HepG2 (cell line): ENCODE data around the gene REP15. TPM values are rescaled to one million over a fixed set of nuclear protein-coding genes. Genes with fewer than 3 reads are reported as not detected.

Experiments used
- ATAC-seq: fragments of 200-7000 bp; cut with Tn5 transposase; 3 replicates; pipeline ENCODE4 v1.9.1; 2020; ENCODE audit warnings: mild to moderate bottlenecking, moderate library complexity
- BruUV-seq: library from RNA; stranded (reverse); fragments of 400-500 nt; replicated peaks from 2 replicates; lab custom pipeline; 2021; lab: Mats Ljungman, UMichigan
- CTCF ChIA-PET: fragments of 300-600 bp; formaldehyde crosslinking; extraction: SDS; loops from one replicate; lab custom pipeline; 2021; ENCODE audit warnings: low total read pairs, inconsistent platforms, low intra/inter-chr PET ratio; lab: Yijun Ruan, JAX
- POLR2A ChIA-PET: fragments of 350-600 bp; sonication (Branson Sonifier 250); formaldehyde crosslinking; loops from one replicate; lab custom pipeline; 2020; ENCODE audit warnings: antibody characterized with exemption, inconsistent platforms; lab: Yijun Ruan, JAX
- DNase-seq: peaks from one replicate; pipeline ENCODE4 v3.0.0-alpha.2; 2015; ENCODE audit warnings: low spot score
- FAIRE-seq: peaks from 3 replicates; lab custom pipeline; 2011; peaks lifted over from hg19 to GRCh38; lab: Jason Lieb, UNC
- H2AFZ ChIP-seq: one replicate; pipeline ENCODE4 v1.6.1; 2011; ENCODE audit warnings: low read length, inconsistent platforms
- H3K27ac ChIP-seq: fragments of 300-600 bp; 3 replicates; pipeline ENCODE4 v1.8.0; 2011; ENCODE audit warnings: mixed run types, mild to moderate bottlenecking, mixed read lengths, low read length, inconsistent platforms; ENCODE audit not compliant: insufficient read depth; ENCODE audit errors: extremely low read length
- H3K27me3 ChIP-seq, 2 experiments: fragments of 200-600 bp in 1 of 2; 2 replicates in 1 of 2; 3 replicates in 1 of 2; pipeline versions ENCODE4 v1.6.0 to v1.8.0; 2011; ENCODE audit warnings: low read length in 2 of 2, mild to moderate bottlenecking in 2 of 2, moderate library complexity in 2 of 2, inconsistent platforms in 1 of 2; ENCODE audit not compliant: insufficient read depth in 2 of 2, control insufficient read depth in 1 of 2
- H3K36me3 ChIP-seq, 2 experiments: fragments of 200-600 bp in 1 of 2; replicated peaks in 1 of 2; 2 replicates in 1 of 2; 3 replicates in 1 of 2; pipeline versions ENCODE4 v1.5.1 to v1.8.0; 2011; ENCODE audit warnings: low read length in 2 of 2, inconsistent platforms in 1 of 2; ENCODE audit not compliant: insufficient read depth in 2 of 2, control insufficient read depth in 1 of 2
- H3K4me1 ChIP-seq: 2 replicates; pipeline ENCODE4 v1.5.1; 2012; ENCODE audit warnings: low read length, inconsistent platforms; ENCODE audit not compliant: insufficient read depth
- H3K4me2 ChIP-seq: 2 replicates; pipeline ENCODE4 v1.6.0; 2011; ENCODE audit warnings: low read depth, low read length, inconsistent platforms
- H3K4me3 ChIP-seq, 3 experiments: fragments of 200-600 bp in 1 of 3; sonication (generic), shearing (Covaris generic) in 1 of 3; replicated peaks in 1 of 3; 2 replicates each; pipeline ENCODE4 v1.5.1; 2011 to 2016; ENCODE audit warnings: low read length in 3 of 3, inconsistent platforms in 2 of 3, low read depth in 2 of 3, mild to moderate bottlenecking in 2 of 3, control low read depth in 1 of 3, mixed read lengths in 1 of 3; ENCODE audit not compliant: insufficient read depth in 1 of 3
- H3K79me2 ChIP-seq: one replicate; pipeline ENCODE4 v1.6.1; 2011; ENCODE audit warnings: low read length, inconsistent platforms; ENCODE audit not compliant: insufficient read depth
- H3K9ac ChIP-seq: 2 replicates; pipeline ENCODE4 v1.6.0; 2011; ENCODE audit warnings: mild to moderate bottlenecking, low read depth, low read length, inconsistent platforms; ENCODE audit not compliant: insufficient read depth
- H3K9me3 ChIP-seq: 2 replicates; pipeline ENCODE4 v1.5.1; 2012; ENCODE audit warnings: mild to moderate bottlenecking, low read length
- H4K20me1 ChIP-seq: 2 replicates; pipeline ENCODE4 v1.6.0; 2011; ENCODE audit warnings: inconsistent platforms, mild to moderate bottlenecking, low read length, moderate library complexity; ENCODE audit not compliant: insufficient read depth
- FOXA3 ChIP-seq: IDR thresholded peaks from 2 replicates; pipeline ENCODE4 v1.6.1; 2016; ENCODE audit warnings: missing genetic modification reagents, missing compliant biosample characterization
- GATAD2A ChIP-seq: IDR thresholded peaks from 2 replicates; pipeline ENCODE4 v1.6.1; 2016
- HMGXB3 ChIP-seq: sonication (generic); formaldehyde crosslinking; IDR thresholded peaks from 2 replicates; pipeline ENCODE4 v1.4.0; 2020; ENCODE audit warnings: missing genetic modification reagents, borderline replicate concordance
- KDM5B ChIP-seq: sonication (generic); formaldehyde crosslinking; IDR thresholded peaks from 2 replicates; pipeline ENCODE4 v1.4.0; 2020; ENCODE audit warnings: missing genetic modification reagents, mild to moderate bottlenecking, borderline replicate concordance
- KLF6 ChIP-seq: IDR thresholded peaks from 2 replicates; pipeline ENCODE4 v1.8.0; 2016; ENCODE audit warnings: missing biosample characterization, missing genetic modification reagents
- TEF ChIP-seq: sonication (generic); formaldehyde crosslinking; IDR thresholded peaks from 2 replicates; pipeline ENCODE4 v1.5.0; 2020; ENCODE audit warnings: missing genetic modification reagents
- ZNF383 ChIP-seq: sonication (generic); formaldehyde crosslinking; IDR thresholded peaks from 2 replicates; pipeline ENCODE4 v1.4.0; 2020; ENCODE audit warnings: missing genetic modification reagents, mild to moderate bottlenecking, borderline replicate concordance
- ZNF563 ChIP-seq: sonication (generic); formaldehyde crosslinking; IDR thresholded peaks from 2 replicates; pipeline ENCODE4 v1.8.0; 2022; ENCODE audit warnings: mild to moderate bottlenecking, moderate library complexity, missing genetic modification reagents
- ZNF570 ChIP-seq: sonication (generic); formaldehyde crosslinking; IDR thresholded peaks from 2 replicates; pipeline ENCODE4 v1.4.0; 2020; ENCODE audit warnings: mild to moderate bottlenecking, missing genetic modification reagents, borderline replicate concordance
- ZNF713 ChIP-seq: sonication (generic); formaldehyde crosslinking; IDR thresholded peaks from 2 replicates; pipeline ENCODE4 v1.4.0; 2020; ENCODE audit warnings: mild to moderate bottlenecking, missing genetic modification reagents
- ZNF850 ChIP-seq: sonication (generic); formaldehyde crosslinking; conservative IDR thresholded peaks from 2 replicates; pipeline ENCODE4 v1.9.0; 2021; ENCODE audit warnings: mild to moderate bottlenecking, missing genetic modification reagents
- in situ Hi-C: cut with HindIII; loops from 2 replicates; pipeline ENCODE4 v1.10.0; 2017; ENCODE audit warnings: low pct_unique_long_range_greater_than_20kb; ENCODE audit not compliant: extremely low pct_ligation_motif_present
- intact Hi-C: fragments of 100-400 bp; cut with micrococcal nuclease; formaldehyde crosslinking; loops from one replicate; pipeline ENCODE4 v1.10.0; 2022; ENCODE audit not compliant: unreplicated experiment
- polyA plus RNA-seq, 8 experiments: library from polyadenylated mRNA; depleted of rRNA in 3 of 8; stranded (reverse) in 7 of 8; unstranded in 1 of 8; fragments of >200 nt; fragmentation: Illumina TruSeq in 4 of 8; extraction: Trizol in 4 of 8; gene quantifications; 2 replicates each; pipeline versions ENCODE4 v1.2.1 to v1.2.3, GENCODE V29; 2011 to 2016; ENCODE audit warnings: low read depth in 4 of 8, missing spikeins in 1 of 8, mixed read lengths in 1 of 8; ENCODE audit not compliant: insufficient read depth in 1 of 8
- total RNA-seq, 5 experiments: library from RNA; depleted of rRNA; stranded (reverse); fragments of >200 nt; fragmentation: Illumina TruSeq; extraction: Trizol; gene quantifications; 2 replicates each; pipeline ENCODE4 v1.2.3, GENCODE V29; 2016; ENCODE audit warnings: low read depth in 1 of 5
- TF ChIP-seq, protein P1 (sequence below): sonication (generic); formaldehyde crosslinking; IDR thresholded peaks from 2 replicates; pipeline ENCODE4 v1.5.0; 2020; ENCODE audit warnings: mild to moderate bottlenecking, missing genetic modification reagents, moderate library complexity
- TF ChIP-seq, protein P2 (sequence below): sonication (generic); formaldehyde crosslinking; IDR thresholded peaks from 2 replicates; pipeline ENCODE4 v1.5.1; 2020; ENCODE audit warnings: mild to moderate bottlenecking, missing genetic modification reagents
- TF ChIP-seq, protein P3 (sequence below): sonication (generic); formaldehyde crosslinking; IDR thresholded peaks from 2 replicates; pipeline ENCODE4 v1.5.0; 2020; ENCODE audit warnings: missing genetic modification reagents

REP15 gene
- total and polyA plus RNA-seq, 2 of the 13 experiments (the other 11 are each of a cell fraction or from before 2014, with no cell fraction given): 0.12 to 0.64 TPM

DNA sequence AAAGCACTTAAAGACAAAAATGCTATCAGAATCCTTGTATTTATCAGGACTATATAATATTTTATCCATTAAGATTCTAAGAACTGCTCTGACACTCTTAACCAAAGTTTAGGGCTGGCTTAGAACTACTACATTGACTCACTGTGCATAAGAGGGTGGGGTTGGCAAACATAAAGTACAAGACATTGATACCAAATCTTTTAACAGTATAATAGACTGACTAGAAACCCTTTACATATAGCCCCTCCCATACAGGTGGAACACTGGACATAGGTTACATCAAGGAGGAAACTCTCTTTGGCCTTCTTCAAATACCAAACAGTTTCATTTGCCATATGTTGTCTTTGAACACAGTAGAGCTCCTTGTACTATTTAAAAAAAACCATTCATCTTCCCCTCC lies 15.6 kb upstream of the REP15 start:
- DNase-seq (no peak), FAIRE-seq (no peak), ATAC-seq (no peak)
- intact Hi-C loops: no loop called here
- no peak overlapping the region for H2AFZ ChIP-seq
- no peaks in the 10 kb centered on the region for H3K4me1 ChIP-seq
- no peaks in the 10 kb centered on the region for H3K9me3 ChIP-seq
- BruUV-seq: no TSS peak
- H3K36me3 ChIP-seq: peaks cover 7 to 28% of the 10 kb centered on the region in 2 experiments
- H3K27ac ChIP-seq: no peak overlapping the region
- ChIA-PET CTCF (no interaction called here), POLR2A (no interaction called here)
- no peaks in the 10 kb centered on the region for H3K27me3 ChIP-seq
- H3K79me2 ChIP-seq: no peaks in the 10 kb centered on the region
- no peak overlapping the region for H3K4me2 ChIP-seq
- no peak overlapping the region for H3K9ac ChIP-seq
- in situ Hi-C loops: no loop called here
- H4K20me1 ChIP-seq: no peaks in the 10 kb centered on the region
- H3K4me3 ChIP-seq: no peak overlapping the region
- TF ChIP-seq, protein P1, sequence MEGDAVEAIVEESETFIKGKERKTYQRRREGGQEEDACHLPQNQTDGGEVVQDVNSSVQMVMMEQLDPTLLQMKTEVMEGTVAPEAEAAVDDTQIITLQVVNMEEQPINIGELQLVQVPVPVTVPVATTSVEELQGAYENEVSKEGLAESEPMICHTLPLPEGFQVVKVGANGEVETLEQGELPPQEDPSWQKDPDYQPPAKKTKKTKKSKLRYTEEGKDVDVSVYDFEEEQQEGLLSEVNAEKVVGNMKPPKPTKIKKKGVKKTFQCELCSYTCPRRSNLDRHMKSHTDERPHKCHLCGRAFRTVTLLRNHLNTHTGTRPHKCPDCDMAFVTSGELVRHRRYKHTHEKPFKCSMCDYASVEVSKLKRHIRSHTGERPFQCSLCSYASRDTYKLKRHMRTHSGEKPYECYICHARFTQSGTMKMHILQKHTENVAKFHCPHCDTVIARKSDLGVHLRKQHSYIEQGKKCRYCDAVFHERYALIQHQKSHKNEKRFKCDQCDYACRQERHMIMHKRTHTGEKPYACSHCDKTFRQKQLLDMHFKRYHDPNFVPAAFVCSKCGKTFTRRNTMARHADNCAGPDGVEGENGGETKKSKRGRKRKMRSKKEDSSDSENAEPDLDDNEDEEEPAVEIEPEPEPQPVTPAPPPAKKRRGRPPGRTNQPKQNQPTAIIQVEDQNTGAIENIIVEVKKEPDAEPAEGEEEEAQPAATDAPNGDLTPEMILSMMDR (CRISPR knock-in tag): no peak
- no peak for TF ChIP-seq KDM5B (CRISPR knock-in tag)
- TF ChIP-seq, protein P2, sequence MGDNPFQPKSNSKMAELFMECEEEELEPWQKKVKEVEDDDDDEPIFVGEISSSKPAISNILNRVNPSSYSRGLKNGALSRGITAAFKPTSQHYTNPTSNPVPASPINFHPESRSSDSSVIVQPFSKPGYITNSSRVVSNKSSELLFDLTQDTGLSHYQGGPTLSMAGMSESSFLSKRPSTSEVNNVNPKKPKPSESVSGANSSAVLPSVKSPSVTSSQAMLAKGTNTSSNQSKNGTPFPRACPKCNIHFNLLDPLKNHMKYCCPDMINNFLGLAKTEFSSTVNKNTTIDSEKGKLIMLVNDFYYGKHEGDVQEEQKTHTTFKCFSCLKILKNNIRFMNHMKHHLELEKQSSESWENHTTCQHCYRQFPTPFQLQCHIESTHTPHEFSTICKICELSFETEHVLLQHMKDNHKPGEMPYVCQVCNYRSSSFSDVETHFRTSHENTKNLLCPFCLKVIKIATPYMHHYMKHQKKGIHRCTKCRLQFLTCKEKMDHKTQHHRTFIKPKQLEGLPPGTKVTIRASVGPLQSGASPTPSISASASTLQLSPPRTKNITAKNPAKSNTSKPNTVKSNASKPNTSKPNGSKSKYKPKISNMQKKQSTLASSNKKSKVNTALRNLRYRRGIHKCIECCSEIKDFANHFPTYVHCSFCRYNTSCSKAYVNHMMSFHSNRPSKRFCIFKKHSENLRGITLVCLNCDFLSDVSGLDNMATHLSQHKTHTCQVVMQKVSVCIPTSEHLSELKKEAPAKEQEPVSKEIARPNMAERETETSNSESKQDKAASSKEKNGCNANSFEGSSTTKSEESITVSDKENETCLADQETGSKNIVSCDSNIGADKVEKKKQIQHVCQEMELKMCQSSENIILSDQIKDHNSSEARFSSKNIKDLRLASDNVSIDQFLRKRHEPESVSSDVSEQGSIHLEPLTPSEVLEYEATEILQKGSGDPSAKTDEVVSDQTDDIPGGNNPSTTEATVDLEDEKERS (CRISPR knock-in tag): no peak
- no peak for TF ChIP-seq TEF (CRISPR knock-in tag)
- no peak for TF ChIP-seq ZNF850 (CRISPR knock-in tag)
- no peak for TF ChIP-seq ZNF713 (CRISPR knock-in tag)
- TF ChIP-seq HMGXB3 (CRISPR knock-in tag): no peak
- no peak for TF ChIP-seq GATAD2A
- TF ChIP-seq FOXA3 (CRISPR knock-in tag): no peak
- TF ChIP-seq KLF6: no peak
- TF ChIP-seq, protein P3, sequence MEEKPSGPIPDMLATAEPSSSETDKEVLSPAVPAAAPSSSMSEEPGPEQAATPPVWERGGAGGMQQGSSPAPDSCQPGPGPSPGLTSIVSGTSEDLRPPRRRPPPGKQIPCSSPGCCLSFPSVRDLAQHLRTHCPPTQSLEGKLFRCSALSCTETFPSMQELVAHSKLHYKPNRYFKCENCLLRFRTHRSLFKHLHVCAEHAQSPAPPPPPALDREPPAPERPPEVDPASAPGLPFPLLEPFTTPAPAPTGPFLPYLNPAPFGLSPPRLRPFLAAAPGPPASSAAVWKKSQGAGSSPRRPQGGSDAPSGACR (CRISPR knock-in tag): no peak
- TF ChIP-seq ZNF563 (CRISPR knock-in tag): no peak
- TF ChIP-seq ZNF570 (CRISPR knock-in tag): no peak
- no peak for TF ChIP-seq ZNF383 (CRISPR knock-in tag)
